ENCODE measurements around the gene SMIM32. TPM values are rescaled to one million over a fixed set of nuclear protein-coding genes. Genes with fewer than 3 reads are reported as not detected.

SMIM32 gene
- total RNA-seq, 4 donors from 2014 or later, result 6.4 to 21.6 (median 13.5) TPM

- in situ Hi-C loops (cut with MboI; ENCODE audit: low pct_ligation_motif_present in 1 of 4, low pct_unique_long_range_greater_than_20kb in 1 of 4, low sequenced_read_pairs in 3 of 4), result no loop called here
- no peak for TF ChIP-seq CTCF (IDR thresholded peaks at IDR 0.05)
- TF ChIP-seq EP300 (IDR thresholded peaks at IDR 0.05; ENCODE audit: low read depth), result no peak
- no peak for TF ChIP-seq POLR2AphosphoS5 (IDR thresholded peaks at IDR 0.05)
- no peak for TF ChIP-seq POLR2A (IDR thresholded peaks at IDR 0.05)
- no peak for DNase-seq
- no peaks in the 10 kb centered on the region for H3K27me3 ChIP-seq
- H3K4me3 ChIP-seq, result no peak overlapping the region
- no peaks in the 10 kb centered on the region for H3K36me3 ChIP-seq
- no peak overlapping the region for H3K27ac ChIP-seq
- H3K4me1 ChIP-seq, result no peaks in the 10 kb centered on the region
- no peaks in the 10 kb centered on the region for H3K9me3 ChIP-seq
- intact Hi-C loops (cut with DNase I; ENCODE audit: low total_unique reads), result no loop called here
- WGBS, 2 donors (ENCODE audit: low coverage in 1 of 2), result 40 to 54% methylated on average over 3 to 5 of the region's 5 CpGs
Observed at GRCh38 chr5:136236479-136237083, 43.6 kb upstream of the SMIM32 start.

GRCh38 chr5:136235321-136235720, 42.4 kb upstream of the SMIM32 start:
- WGBS, 2 donors (ENCODE audit: low coverage in 1 of 2), result 68% methylated on average over 1 of the region's 1 CpG; no CpG with 5 or more reads in 1 of the 2 donors
- no peaks in the 10 kb centered on the region for H3K4me1 ChIP-seq
- DNase-seq, result no peak
- H3K4me3 ChIP-seq, result no peak overlapping the region
- intact Hi-C loops (cut with DNase I; ENCODE audit: low total_unique reads) (no loop called here), in situ Hi-C loops (cut with MboI; ENCODE audit: low pct_ligation_motif_present in 1 of 4, low pct_unique_long_range_greater_than_20kb in 1 of 4, low sequenced_read_pairs in 3 of 4) (no loop called here)
- H3K36me3 ChIP-seq, result no peaks in the 10 kb centered on the region
- TF ChIP-seq POLR2AphosphoS5 (IDR thresholded peaks at IDR 0.05) (no peak), POLR2A (IDR thresholded peaks at IDR 0.05) (no peak), CTCF (IDR thresholded peaks at IDR 0.05) (no peak), EP300 (IDR thresholded peaks at IDR 0.05; ENCODE audit: low read depth) (no peak)
- H3K27ac ChIP-seq, result no peak overlapping the region
- H3K27me3 ChIP-seq, result no peaks in the 10 kb centered on the region
- no peaks in the 10 kb centered on the region for H3K9me3 ChIP-seq

GRCh38 chr5:136232316-136232715, 39.4 kb upstream of the SMIM32 start:
- Histone ChIP-seq H3K36me3 (no peaks in the 10 kb centered on the region), H3K4me1 (no peaks in the 10 kb centered on the region), H3K4me3 (no peak overlapping the region), H3K27ac (no peak overlapping the region), H3K9me3 (no peaks in the 10 kb centered on the region), H3K27me3 (no peaks in the 10 kb centered on the region)
- DNase-seq, result no peak
- in situ Hi-C loops (cut with MboI; ENCODE audit: low pct_ligation_motif_present in 1 of 4, low pct_unique_long_range_greater_than_20kb in 1 of 4, low sequenced_read_pairs in 3 of 4) (no loop called here), intact Hi-C loops (cut with DNase I; ENCODE audit: low total_unique reads) (no loop called here)
- 67 to 81% methylated on average over 1 to 6 of the region's 6 CpGs for WGBS, 2 donors (ENCODE audit: low coverage in 1 of 2)
- no peak for TF ChIP-seq POLR2A (IDR thresholded peaks at IDR 0.05)
- TF ChIP-seq CTCF (IDR thresholded peaks at IDR 0.05), result no peak
- TF ChIP-seq POLR2AphosphoS5 (IDR thresholded peaks at IDR 0.05), result no peak
- no peak for TF ChIP-seq EP300 (IDR thresholded peaks at IDR 0.05; ENCODE audit: low read depth)

GRCh38 chr5:136230176-136230575, 37.2 kb upstream of the SMIM32 start:
- Histone ChIP-seq H3K4me3 (no peak overlapping the region), H3K27ac (no peak overlapping the region), H3K27me3 (no peaks in the 10 kb centered on the region), H3K9me3 (no peaks in the 10 kb centered on the region), H3K4me1 (no peaks in the 10 kb centered on the region), H3K36me3 (no peaks in the 10 kb centered on the region)
- TF ChIP-seq POLR2A (IDR thresholded peaks at IDR 0.05) (no peak), EP300 (IDR thresholded peaks at IDR 0.05; ENCODE audit: low read depth) (no peak), POLR2AphosphoS5 (IDR thresholded peaks at IDR 0.05) (no peak), CTCF (IDR thresholded peaks at IDR 0.05) (no peak)
- 29 to 35% methylated on average over 1 of the region's 1 CpG for WGBS, 2 donors (ENCODE audit: low coverage in 1 of 2)
- DNase-seq, result no peak
- in situ Hi-C loops (cut with MboI; ENCODE audit: low pct_ligation_motif_present in 1 of 4, low pct_unique_long_range_greater_than_20kb in 1 of 4, low sequenced_read_pairs in 3 of 4), result no loop called here
- intact Hi-C loops (cut with DNase I; ENCODE audit: low total_unique reads), result no loop called here
